ENCODE measurements around the gene SLC2A9.

GRCh38 chr4:9927341-9928007, 93.8 kb downstream of the SLC2A9 start:
- TF ChIP-seq, protein P1, sequence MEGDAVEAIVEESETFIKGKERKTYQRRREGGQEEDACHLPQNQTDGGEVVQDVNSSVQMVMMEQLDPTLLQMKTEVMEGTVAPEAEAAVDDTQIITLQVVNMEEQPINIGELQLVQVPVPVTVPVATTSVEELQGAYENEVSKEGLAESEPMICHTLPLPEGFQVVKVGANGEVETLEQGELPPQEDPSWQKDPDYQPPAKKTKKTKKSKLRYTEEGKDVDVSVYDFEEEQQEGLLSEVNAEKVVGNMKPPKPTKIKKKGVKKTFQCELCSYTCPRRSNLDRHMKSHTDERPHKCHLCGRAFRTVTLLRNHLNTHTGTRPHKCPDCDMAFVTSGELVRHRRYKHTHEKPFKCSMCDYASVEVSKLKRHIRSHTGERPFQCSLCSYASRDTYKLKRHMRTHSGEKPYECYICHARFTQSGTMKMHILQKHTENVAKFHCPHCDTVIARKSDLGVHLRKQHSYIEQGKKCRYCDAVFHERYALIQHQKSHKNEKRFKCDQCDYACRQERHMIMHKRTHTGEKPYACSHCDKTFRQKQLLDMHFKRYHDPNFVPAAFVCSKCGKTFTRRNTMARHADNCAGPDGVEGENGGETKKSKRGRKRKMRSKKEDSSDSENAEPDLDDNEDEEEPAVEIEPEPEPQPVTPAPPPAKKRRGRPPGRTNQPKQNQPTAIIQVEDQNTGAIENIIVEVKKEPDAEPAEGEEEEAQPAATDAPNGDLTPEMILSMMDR (IDR thresholded peaks at IDR 0.05; ENCODE audit: insufficient read depth, low read length, poor library complexity, severe bottlenecking) = no peak
- no peak for TF ChIP-seq EZH2phosphoT487 (conservative IDR thresholded peaks at IDR 0.05; ENCODE audit: low read length)

Data from SU-DHL-6 (cell line).